Panc1 (cell line): ENCODE data around the gene SYNC. TPM values are rescaled to one million over a fixed set of nuclear protein-coding genes. Genes with fewer than 3 reads are reported as not detected.

Experiments
- ATAC-seq: fragments of 200-7000 bp; cut with Tn5 transposase; 2 replicates; pipeline ENCODE4 v1.9.1; 2020; ENCODE audit warnings: mild to moderate bottlenecking, moderate library complexity
- BruUV-seq: library from RNA; stranded (reverse); fragments of 400-500 nt; replicated peaks from 2 replicates; lab custom pipeline; 2021; lab: Mats Ljungman, UMichigan
- CTCF ChIA-PET: fragments of 300-600 bp; sonication (Branson Sonifier 250); formaldehyde crosslinking; loops from one replicate; lab custom pipeline; 2022; ENCODE audit warnings: antibody characterized with exemption; lab: Charles Lee
- POLR2A ChIA-PET: fragments of 300-600 bp; sonication (Branson Sonifier 250); formaldehyde crosslinking; loops from one replicate; lab custom pipeline; 2022; ENCODE audit warnings: antibody characterized with exemption; lab: Charles Lee
- DNase-seq: peaks from one replicate; pipeline ENCODE4 v3.0.0-alpha.2; 2010; ENCODE audit warnings: low read depth, low spot score
- H3K27ac ChIP-seq: 2 replicates; pipeline ENCODE4 v1.5.1; 2011; ENCODE audit warnings: mild to moderate bottlenecking, low read length, inconsistent platforms
- H3K27me3 ChIP-seq: fragments of 200-500 bp; sonication (Bioruptor generic); 2 replicates; pipeline ENCODE4 v1.6.0; 2014; ENCODE audit warnings: low read length, inconsistent platforms; ENCODE audit not compliant: control insufficient read depth, insufficient read depth
- H3K36me3 ChIP-seq: fragments of 200-500 bp; sonication (Bioruptor generic); 2 replicates; pipeline ENCODE4 v1.5.1; 2014; ENCODE audit warnings: inconsistent platforms, mild to moderate bottlenecking, low read length, moderate library complexity; ENCODE audit not compliant: control insufficient read depth, insufficient read depth
- H3K4me1 ChIP-seq: 2 replicates; pipeline ENCODE4 v1.5.1; 2011; ENCODE audit warnings: inconsistent platforms, mild to moderate bottlenecking, low read length, moderate library complexity; ENCODE audit not compliant: control insufficient read depth, insufficient read depth
- H3K4me3 ChIP-seq, 2 experiments: 2 replicates each; pipeline ENCODE4 v1.5.1; 2011 to 2012; ENCODE audit warnings: low read depth in 2 of 2, low read length in 2 of 2, mild to moderate bottlenecking in 2 of 2, inconsistent platforms in 1 of 2, moderate library complexity in 1 of 2
- H3K9me3 ChIP-seq: fragments of 200-500 bp; sonication (Bioruptor generic); 2 replicates; pipeline ENCODE4 v1.5.1; 2014; ENCODE audit warnings: low read depth, mild to moderate bottlenecking, inconsistent platforms, low read length, moderate library complexity; ENCODE audit not compliant: control insufficient read depth, insufficient read depth
- POLR2AphosphoS5 ChIP-seq: IDR thresholded peaks from 2 replicates; pipeline ENCODE4 v1.6.1; 2012; ENCODE audit warnings: mild to moderate bottlenecking, low read depth, low read length, moderate library complexity
- SIN3A ChIP-seq: IDR thresholded peaks from 2 replicates; pipeline ENCODE4 v1.6.1; 2012; ENCODE audit warnings: low read depth, mild to moderate bottlenecking, low read length, moderate library complexity, borderline replicate concordance; ENCODE audit not compliant: insufficient read depth
- TCF7L2 ChIP-seq: IDR thresholded peaks from 2 replicates; pipeline ENCODE4 v1.6.1; 2011; ENCODE audit warnings: mild to moderate bottlenecking, low read depth, low read length, inconsistent platforms
- in situ Hi-C: cut with HindIII; loops from 2 replicates; pipeline ENCODE4 v1.10.0; 2016; ENCODE audit warnings: low sequenced_read_pairs, low pct_unique_long_range_greater_than_20kb
- intact Hi-C: fragments of 100-400 bp; cut with micrococcal nuclease; formaldehyde crosslinking; loops from one replicate; pipeline ENCODE4 v1.10.0; 2022; ENCODE audit not compliant: unreplicated experiment
- total RNA-seq: library from RNA; stranded (reverse); gene quantifications from one replicate; pipeline ENCODE4 v1.2.1, GENCODE V29; 2021; ENCODE audit not compliant: unreplicated experiment
- TF ChIP-seq, protein P1 (sequence below), 2 experiments: IDR thresholded peaks; 2 replicates each; pipeline ENCODE4 v1.6.1; 2011 to 2012; ENCODE audit warnings: low read depth in 2 of 2, control low read depth in 1 of 2, low read length in 1 of 2, mild to moderate bottlenecking in 1 of 2, moderate library complexity in 1 of 2; ENCODE audit not compliant: insufficient read depth in 1 of 2
- TF ChIP-seq, protein P2 (sequence below): fragments of 450-650 bp; IDR thresholded peaks from 2 replicates; pipeline ENCODE4 v1.5.1; 2017; ENCODE audit warnings: mild to moderate bottlenecking

The SYNC gene
- total RNA-seq, 1 experiment from 2014 or later, result 1.3 TPM

GRCh38 chr1:32696041-32696440 is 6.5 kb downstream of the SYNC start:
- intact Hi-C loops, result no loop called here
- in situ Hi-C loops, result no loop called here
- TF ChIP-seq POLR2AphosphoS5 (no peak), SIN3A (no peak), TCF7L2 (no peak)
- TF ChIP-seq, protein P1, sequence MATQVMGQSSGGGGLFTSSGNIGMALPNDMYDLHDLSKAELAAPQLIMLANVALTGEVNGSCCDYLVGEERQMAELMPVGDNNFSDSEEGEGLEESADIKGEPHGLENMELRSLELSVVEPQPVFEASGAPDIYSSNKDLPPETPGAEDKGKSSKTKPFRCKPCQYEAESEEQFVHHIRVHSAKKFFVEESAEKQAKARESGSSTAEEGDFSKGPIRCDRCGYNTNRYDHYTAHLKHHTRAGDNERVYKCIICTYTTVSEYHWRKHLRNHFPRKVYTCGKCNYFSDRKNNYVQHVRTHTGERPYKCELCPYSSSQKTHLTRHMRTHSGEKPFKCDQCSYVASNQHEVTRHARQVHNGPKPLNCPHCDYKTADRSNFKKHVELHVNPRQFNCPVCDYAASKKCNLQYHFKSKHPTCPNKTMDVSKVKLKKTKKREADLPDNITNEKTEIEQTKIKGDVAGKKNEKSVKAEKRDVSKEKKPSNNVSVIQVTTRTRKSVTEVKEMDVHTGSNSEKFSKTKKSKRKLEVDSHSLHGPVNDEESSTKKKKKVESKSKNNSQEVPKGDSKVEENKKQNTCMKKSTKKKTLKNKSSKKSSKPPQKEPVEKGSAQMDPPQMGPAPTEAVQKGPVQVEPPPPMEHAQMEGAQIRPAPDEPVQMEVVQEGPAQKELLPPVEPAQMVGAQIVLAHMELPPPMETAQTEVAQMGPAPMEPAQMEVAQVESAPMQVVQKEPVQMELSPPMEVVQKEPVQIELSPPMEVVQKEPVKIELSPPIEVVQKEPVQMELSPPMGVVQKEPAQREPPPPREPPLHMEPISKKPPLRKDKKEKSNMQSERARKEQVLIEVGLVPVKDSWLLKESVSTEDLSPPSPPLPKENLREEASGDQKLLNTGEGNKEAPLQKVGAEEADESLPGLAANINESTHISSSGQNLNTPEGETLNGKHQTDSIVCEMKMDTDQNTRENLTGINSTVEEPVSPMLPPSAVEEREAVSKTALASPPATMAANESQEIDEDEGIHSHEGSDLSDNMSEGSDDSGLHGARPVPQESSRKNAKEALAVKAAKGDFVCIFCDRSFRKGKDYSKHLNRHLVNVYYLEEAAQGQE (IDR thresholded peaks at IDR 0.05; ENCODE audit: insufficient read depth in 1 of 2, low read depth in 2 of 2, low read length in 1 of 2), result no peak
- TF ChIP-seq, protein P2, sequence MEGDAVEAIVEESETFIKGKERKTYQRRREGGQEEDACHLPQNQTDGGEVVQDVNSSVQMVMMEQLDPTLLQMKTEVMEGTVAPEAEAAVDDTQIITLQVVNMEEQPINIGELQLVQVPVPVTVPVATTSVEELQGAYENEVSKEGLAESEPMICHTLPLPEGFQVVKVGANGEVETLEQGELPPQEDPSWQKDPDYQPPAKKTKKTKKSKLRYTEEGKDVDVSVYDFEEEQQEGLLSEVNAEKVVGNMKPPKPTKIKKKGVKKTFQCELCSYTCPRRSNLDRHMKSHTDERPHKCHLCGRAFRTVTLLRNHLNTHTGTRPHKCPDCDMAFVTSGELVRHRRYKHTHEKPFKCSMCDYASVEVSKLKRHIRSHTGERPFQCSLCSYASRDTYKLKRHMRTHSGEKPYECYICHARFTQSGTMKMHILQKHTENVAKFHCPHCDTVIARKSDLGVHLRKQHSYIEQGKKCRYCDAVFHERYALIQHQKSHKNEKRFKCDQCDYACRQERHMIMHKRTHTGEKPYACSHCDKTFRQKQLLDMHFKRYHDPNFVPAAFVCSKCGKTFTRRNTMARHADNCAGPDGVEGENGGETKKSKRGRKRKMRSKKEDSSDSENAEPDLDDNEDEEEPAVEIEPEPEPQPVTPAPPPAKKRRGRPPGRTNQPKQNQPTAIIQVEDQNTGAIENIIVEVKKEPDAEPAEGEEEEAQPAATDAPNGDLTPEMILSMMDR, result no peak
- no peak overlapping the region for H3K27ac ChIP-seq
- no peak overlapping the region for H3K4me3 ChIP-seq
- ChIA-PET CTCF (no interaction called here), POLR2A (no interaction called here)
- H3K36me3 ChIP-seq, result no peaks in the 10 kb centered on the region
- no peak for ATAC-seq
- no TSS peak for BruUV-seq
- no peaks in the 10 kb centered on the region for H3K9me3 ChIP-seq
- H3K27me3 ChIP-seq, result no peaks in the 10 kb centered on the region
- no peaks in the 10 kb centered on the region for H3K4me1 ChIP-seq
- no peak for DNase-seq

DNA sequence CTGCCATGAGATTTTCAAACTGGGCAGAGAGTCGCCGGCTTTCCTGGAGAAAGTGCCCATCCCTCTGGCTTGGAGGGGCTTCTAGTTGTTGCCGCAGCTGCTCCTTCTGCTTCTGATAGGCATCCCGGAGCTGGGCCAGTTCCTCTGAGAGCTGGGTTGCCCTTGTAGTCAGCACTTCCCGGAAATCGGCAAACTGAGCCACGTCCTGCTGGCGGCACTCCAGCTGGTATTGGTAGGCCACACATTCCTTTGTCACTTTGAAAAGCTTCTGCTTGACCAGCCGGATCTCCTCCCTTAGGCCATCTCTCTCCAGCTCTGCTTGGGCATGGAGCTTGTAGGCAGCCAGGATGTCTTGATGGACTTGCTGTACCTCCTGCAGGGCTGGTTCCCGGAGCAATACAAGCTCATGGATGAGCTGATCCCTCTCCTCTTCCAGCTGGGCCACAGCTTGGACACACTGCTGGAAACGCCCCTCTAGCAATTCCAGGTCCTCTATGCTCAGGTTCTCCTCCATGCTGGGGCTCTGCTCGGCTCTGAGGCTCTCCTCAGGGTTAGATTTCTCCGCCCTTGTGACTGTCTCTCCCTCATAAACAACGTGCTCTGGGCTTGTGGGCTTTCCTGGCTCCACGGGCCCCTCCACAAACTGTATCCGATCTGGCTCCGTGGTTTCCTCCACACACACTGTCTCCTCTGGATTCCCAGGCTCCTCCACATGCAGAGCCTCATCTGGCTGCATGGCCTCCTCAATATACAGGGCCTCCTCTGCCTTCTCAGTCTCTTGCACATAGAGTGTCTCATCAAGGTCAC is 7.3 kb downstream of the SYNC start:
- Histone ChIP-seq H3K36me3 (no peaks in the 10 kb centered on the region), H3K4me1 (no peaks in the 10 kb centered on the region), H3K27ac (no peak overlapping the region), H3K4me3 (no peak overlapping the region), H3K9me3 (no peaks in the 10 kb centered on the region), H3K27me3 (no peaks in the 10 kb centered on the region)
- BruUV-seq, result no TSS peak
- CTCF ChIA-PET, result no interaction called here
- POLR2A ChIA-PET, result no interaction called here
- ATAC-seq (0 out of 2 replicates have a peak, but pooled peaks have one; percentile 26), DNase-seq (no peak)
- intact Hi-C loops (no loop called here), in situ Hi-C loops (no loop called here)
- TF ChIP-seq TCF7L2 (no peak), POLR2AphosphoS5 (no peak), SIN3A (no peak)
- TF ChIP-seq, protein P1 (IDR thresholded peaks at IDR 0.05; ENCODE audit: insufficient read depth in 1 of 2, low read depth in 2 of 2, low read length in 1 of 2), result no peak
- TF ChIP-seq, protein P2, result no peak
